Small intestine (tissue), 7 donors: ENCODE data around the gene ESF1. TPM values are rescaled to one million over a fixed set of nuclear protein-coding genes. Genes with fewer than 3 reads are reported as not detected.
"Not testable (repeated sequence)": the region's sequence is repeated elsewhere in the genome, so short reads cannot be mapped to it uniquely, and the experiment has no call there.

Source experiments
- DNase-seq, 2 donors: peaks; one replicate each; pipeline versions ENCODE4 v3.0.0 to v3.0.0-alpha.2; 2013
- FAIRE-seq: peaks from 2 replicates; lab custom pipeline; 2012; peaks lifted over from hg19 to GRCh38; lab: Jason Lieb, UNC
- H3K27ac ChIP-seq, 3 donors: one replicate each; pipeline ENCODE4 v1.5.1; 2013; ENCODE audit warnings: low read length in 2 of 3, mild to moderate bottlenecking in 2 of 3, control low read depth in 1 of 3, inconsistent platforms in 1 of 3, low read depth in 1 of 3, moderate library complexity in 1 of 3
- H3K27me3 ChIP-seq, 3 donors: one replicate each; pipeline ENCODE4 v1.6.1; 2013; ENCODE audit warnings: low read length in 3 of 3, inconsistent platforms in 1 of 3; ENCODE audit not compliant: control insufficient read depth in 3 of 3, insufficient read depth in 3 of 3
- H3K36me3 ChIP-seq, 3 donors: one replicate each; pipeline ENCODE4 v1.6.1; 2013; ENCODE audit warnings: low read length in 3 of 3, inconsistent platforms in 1 of 3, low read depth in 1 of 3, mild to moderate bottlenecking in 1 of 3, moderate library complexity in 1 of 3; ENCODE audit not compliant: control insufficient read depth in 3 of 3, insufficient read depth in 2 of 3
- H3K4me1 ChIP-seq, 3 donors: one replicate each; pipeline ENCODE4 v1.6.1; 2013; ENCODE audit warnings: low read length in 2 of 3, inconsistent platforms in 1 of 3, low read depth in 1 of 3, mild to moderate bottlenecking in 1 of 3, moderate library complexity in 1 of 3; ENCODE audit not compliant: control insufficient read depth in 3 of 3, insufficient read depth in 2 of 3
- H3K4me3 ChIP-seq, 3 donors: one replicate each; pipeline ENCODE4 v1.5.1; 2013; ENCODE audit warnings: low read length in 3 of 3, control low read depth in 1 of 3, inconsistent platforms in 1 of 3, low read depth in 1 of 3, mild to moderate bottlenecking in 1 of 3, moderate library complexity in 1 of 3
- H3K9me3 ChIP-seq, 2 donors: one replicate each; pipeline ENCODE4 v1.6.1; 2013; ENCODE audit warnings: low read depth in 1 of 2, low read length in 1 of 2; ENCODE audit not compliant: control insufficient read depth in 2 of 2, insufficient read depth in 1 of 2
- WGBS, 3 donors: extraction: QIAGEN DNeasy Blood & Tissue Kit; methylation state at CpG; one replicate each; pipeline ENCODE4 v1.1.7; 2013; 5-methylcytosine and 5-hydroxymethylcytosine counted together
- polyA plus RNA-seq, 4 donors: library from polyadenylated mRNA; stranded (reverse) in 3 of 4; unstranded in 1 of 4; fragments of 200-250 nt in 3 of 4; fragments of 120-200 nt in 1 of 4; gene quantifications; one replicate each; pipeline versions ENCODE4 v1.2.1 to v1.2.3, GENCODE V29; 2013
- donor health status: healthy with polysubstance abuse.
- donor health status: control.
- donor health status: control.
- donor health status: Bipolar disorder and iron deficiency.
- donor health status: healthy.

ESF1 gene
- polyA plus RNA-seq, 4 donors, result 7.2 to 18.9 (median 8.8) TPM

GRCh38 chr20:13745784-13746183 lies 38.9 kb downstream of the ESF1 start:
- peaks cover 3 to 14% (median 7%) of the 10 kb centered on the region in 3 donors for H3K36me3 ChIP-seq
- H3K4me3 ChIP-seq, result no peak overlapping the region
- DNase-seq (no peak), FAIRE-seq (no peak)
- no peaks in the 10 kb centered on the region for H3K4me1 ChIP-seq
- H3K27me3 ChIP-seq, result no peaks in the 10 kb centered on the region
- no peaks in the 10 kb centered on the region for H3K9me3 ChIP-seq
- H3K27ac ChIP-seq, result no peak overlapping the region
- WGBS, 3 donors, result 77 to 94% (median 91%) methylated on average over 2 of the region's 2 CpGs

GRCh38 chr20:13744352-13744751 lies 40.4 kb downstream of the ESF1 start:
- 61 to 80% (median 70%) methylated on average over 1 of the region's 1 CpG for WGBS, 3 donors
- no peaks in the 10 kb centered on the region for H3K9me3 ChIP-seq
- FAIRE-seq (no peak), DNase-seq (no peak)
- H3K4me3 ChIP-seq, result no peak overlapping the region
- H3K27me3 ChIP-seq, result no peaks in the 10 kb centered on the region
- H3K27ac ChIP-seq, result no peak overlapping the region
- H3K36me3 ChIP-seq, result peaks cover 3 to 8% (median 3%) of the 10 kb centered on the region in 3 donors
- no peaks in the 10 kb centered on the region for H3K4me1 ChIP-seq

- H3K27me3 ChIP-seq, result no peaks in the 10 kb centered on the region
- FAIRE-seq (no peak), DNase-seq (peak in 1 of 2 donors; percentile 53)
- no peaks in the 10 kb centered on the region for H3K9me3 ChIP-seq
- H3K36me3 ChIP-seq, result peaks cover 3 to 8% (median 3%) of the 10 kb centered on the region in 3 donors
- 72 to 87% (median 85%) methylated on average over 6 of the region's 6 CpGs for WGBS, 3 donors
- H3K4me3 ChIP-seq, result no peak overlapping the region
- no peak overlapping the region for H3K27ac ChIP-seq
- peaks cover 0 to under 1% (median 0%) of the 10 kb centered on the region in 3 donors for H3K4me1 ChIP-seq
Measured at GRCh38 chr20:13741879-13742278, 42.8 kb downstream of the ESF1 start.

GRCh38 chr20:13739731-13740649 lies 44.7 kb downstream of the ESF1 start:
- H3K4me3 ChIP-seq, result no peak overlapping the region
- DNase-seq (no peak), FAIRE-seq (no peak)
- H3K27me3 ChIP-seq, result no peaks in the 10 kb centered on the region
- H3K27ac ChIP-seq, result no peak overlapping the region
- peaks cover 3 to 5% (median 3%) of the 10 kb centered on the region in 3 donors for H3K36me3 ChIP-seq
- peaks cover 0 to 2% (median 0%) of the 10 kb centered on the region in 3 donors for H3K4me1 ChIP-seq
- no peaks in the 10 kb centered on the region for H3K9me3 ChIP-seq
- WGBS, 3 donors, result 76 to 87% (median 78%) methylated on average over 3 of the region's 3 CpGs

- H3K9me3 ChIP-seq, H3K4me1 ChIP-seq, H3K27me3 ChIP-seq, FAIRE-seq, H3K36me3 ChIP-seq, DNase-seq, H3K27ac ChIP-seq, H3K4me3 ChIP-seq: not testable (repeated sequence)
- WGBS, 3 donors, result 97 to 100% (median 100%) methylated on average over 1 of the region's 1 CpG
Measured at GRCh38 chr20:13738187-13738586, 46.5 kb downstream of the ESF1 start.

- Histone ChIP-seq H3K4me1 (peaks cover 0 to 2% (median 0%) of the 10 kb centered on the region in 3 donors), H3K36me3 (peaks cover 4 to 12% (median 5%) of the 10 kb centered on the region in 3 donors), H3K9me3 (no peaks in the 10 kb centered on the region), H3K27me3 (no peaks in the 10 kb centered on the region), H3K4me3 (no peak overlapping the region), H3K27ac (no peak overlapping the region)
- FAIRE-seq (peak; percentile 5), DNase-seq (no peak)
- 68 to 91% (median 87%) methylated on average over 3 of the region's 3 CpGs for WGBS, 3 donors
Measured at GRCh38 chr20:13736436-13737191, 48.1 kb downstream of the ESF1 start.

GRCh38 chr20:13735826-13736225 lies 48.9 kb downstream of the ESF1 start:
- H3K27ac ChIP-seq, result no peak overlapping the region
- FAIRE-seq (no peak), DNase-seq (peak; percentile 69 to 78)
- H3K9me3 ChIP-seq, result no peaks in the 10 kb centered on the region
- peaks cover 0 to 2% (median 0%) of the 10 kb centered on the region in 3 donors for H3K4me1 ChIP-seq
- peaks cover 3 to 15% (median 4%) of the 10 kb centered on the region in 3 donors for H3K36me3 ChIP-seq
- H3K27me3 ChIP-seq, result no peaks in the 10 kb centered on the region
- WGBS, 3 donors, result 90 to 95% (median 94%) methylated on average over 1 of the region's 1 CpG
- H3K4me3 ChIP-seq, result no peak overlapping the region

- WGBS, 3 donors, result 85 to 100% (median 95%) methylated on average over 1 of the region's 1 CpG
Measured at GRCh38 chr20:13723011-13723410, 61.7 kb downstream of the ESF1 start.

More at GRCh38 chr20:13723011-13723410, 61.7 kb downstream of the ESF1 start:
- peaks cover 0 to 9% (median 7%) of the 10 kb centered on the region in 3 donors for H3K36me3 ChIP-seq
- H3K27ac ChIP-seq, result no peak overlapping the region
- no peaks in the 10 kb centered on the region for H3K9me3 ChIP-seq
- H3K4me1 ChIP-seq, result no peaks in the 10 kb centered on the region
- FAIRE-seq (no peak), DNase-seq (no peak)
- no peak overlapping the region for H3K4me3 ChIP-seq
- no peaks in the 10 kb centered on the region for H3K27me3 ChIP-seq
